ENCODE data around the gene DMAC2.
"Not testable (repeated sequence)": the region's sequence is repeated elsewhere in the genome, so short reads cannot be mapped to it uniquely, and the experiment has no call there.

DMAC2 gene

DNA sequence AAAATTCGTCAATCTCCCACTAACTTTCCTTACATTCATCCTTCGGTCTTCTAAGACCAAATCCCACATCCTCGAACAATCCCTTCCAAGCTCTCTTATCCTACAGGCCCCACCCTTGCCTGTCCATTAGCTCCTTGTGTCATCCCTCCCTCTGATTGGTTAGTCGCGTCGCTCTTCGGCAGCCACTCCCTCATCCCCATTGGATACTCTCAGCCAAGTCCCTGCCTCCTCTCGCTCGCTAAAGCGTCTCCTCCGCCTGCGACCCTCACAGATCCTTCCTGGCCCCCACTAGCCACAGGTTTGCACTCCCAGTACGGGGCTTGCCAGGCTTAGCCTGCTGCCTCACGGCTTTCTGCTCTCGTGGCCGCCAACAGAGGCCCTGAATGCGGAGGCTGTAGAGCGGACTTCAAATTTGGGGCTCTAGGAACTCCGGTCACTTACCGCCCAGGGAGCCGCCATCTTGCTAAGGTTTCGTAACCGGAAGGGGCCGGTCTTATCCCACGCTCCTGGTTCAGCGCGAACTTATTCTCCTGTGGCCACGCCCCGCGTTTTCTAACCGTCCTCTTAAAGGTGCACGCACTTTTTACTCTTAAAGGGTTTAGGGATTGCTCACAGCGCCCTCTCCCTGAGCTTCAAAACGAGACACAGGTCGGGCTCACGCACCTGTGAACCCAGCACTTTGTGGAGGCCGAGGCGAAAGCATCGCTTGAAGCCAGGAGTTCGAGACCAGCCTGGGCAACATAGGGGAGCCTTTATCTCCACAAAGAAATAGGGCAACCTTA is at the start of gene DMAC2:
Gene DMAC2 (minus strand): TSS at position 472 of the 782 bp plus-strand sequence. CDS start 13 bp downstream, at position 459.
- peak; percentile 57 to 99 (median 90) for DNase-seq

DNA sequence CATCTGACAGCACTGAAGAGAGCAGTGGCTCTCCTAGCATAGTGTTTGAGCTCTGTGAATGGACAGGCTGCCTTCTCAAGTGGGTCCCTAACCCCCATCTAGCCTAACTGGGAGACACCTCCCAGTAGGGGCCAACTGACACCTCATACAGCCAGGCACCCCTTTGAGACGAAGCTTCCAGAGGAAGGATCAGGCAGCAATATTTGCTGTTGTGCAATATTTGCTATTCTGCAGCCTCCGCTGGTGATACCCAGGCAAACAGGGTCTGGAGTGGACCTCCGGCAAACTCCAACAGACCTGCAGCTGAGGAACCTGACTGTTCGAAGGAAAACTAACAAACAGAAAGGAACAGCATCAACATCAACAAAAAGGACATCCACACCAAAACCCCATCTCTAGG is 47.2 kb upstream of the DMAC2 start:
- not testable (repeated sequence) for DNase-seq

DNA sequence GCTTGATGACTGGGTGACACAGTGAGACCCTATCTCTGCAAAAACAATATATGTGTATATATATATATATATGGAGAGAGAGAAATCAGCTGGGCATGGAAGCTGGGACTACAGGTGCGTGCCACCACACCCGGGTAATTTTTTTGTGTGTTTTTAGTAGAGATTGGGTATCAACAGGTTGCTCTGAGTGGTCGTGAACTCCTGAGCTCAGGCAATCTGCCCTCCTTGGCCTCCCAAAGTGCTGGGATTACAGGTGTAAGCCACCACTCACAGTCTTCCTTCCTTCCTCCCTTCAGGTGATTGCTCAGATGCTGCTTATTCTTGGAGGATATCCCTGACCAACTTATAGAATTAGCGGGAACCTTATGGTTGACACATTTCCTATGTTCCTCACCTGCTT is 45.1 kb upstream of the DMAC2 start:
- DNase-seq: no peak

DNA sequence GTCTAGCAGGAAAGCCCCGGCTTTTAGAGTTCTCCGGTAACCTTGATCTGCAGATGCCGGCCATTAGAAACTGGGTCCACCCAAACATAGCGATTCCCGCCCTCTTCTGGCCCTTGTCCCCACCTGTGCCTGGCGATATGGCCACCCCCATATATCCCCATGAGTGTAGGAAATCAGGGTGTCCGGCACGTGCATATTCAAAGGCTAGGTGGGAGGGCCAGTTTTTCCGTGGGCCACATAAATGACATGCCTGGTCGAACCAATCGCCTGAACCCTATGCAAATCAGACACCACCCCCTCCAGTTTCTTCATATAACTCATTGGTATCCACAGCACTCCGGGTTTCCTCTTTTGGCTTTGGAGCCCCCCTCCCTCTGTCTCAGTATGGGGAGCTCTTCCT is 40.6 kb upstream of the DMAC2 start:
- DNase-seq: no peak

DNA sequence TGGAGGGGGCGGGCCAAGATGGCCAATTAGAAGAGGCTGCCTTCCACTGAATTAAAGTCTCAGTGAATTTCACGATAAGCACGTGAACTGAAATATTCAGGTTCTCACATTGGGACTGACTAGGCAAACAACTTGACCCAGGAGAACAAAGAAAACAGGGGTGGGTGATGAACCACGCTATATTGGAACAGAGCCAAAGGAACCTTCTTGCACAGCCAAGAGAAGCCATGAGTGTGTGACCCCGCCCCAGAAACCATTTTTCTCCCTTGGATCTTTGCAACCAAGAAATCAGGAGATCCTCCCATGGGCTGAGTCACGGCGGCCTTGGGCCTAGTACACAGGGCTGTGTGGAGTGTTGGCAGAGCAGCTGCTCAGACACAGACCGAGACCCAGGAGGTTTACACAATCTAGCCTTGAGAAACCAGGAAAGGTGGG is 40.1 kb upstream of the DMAC2 start:
- no peak for DNase-seq

DNA sequence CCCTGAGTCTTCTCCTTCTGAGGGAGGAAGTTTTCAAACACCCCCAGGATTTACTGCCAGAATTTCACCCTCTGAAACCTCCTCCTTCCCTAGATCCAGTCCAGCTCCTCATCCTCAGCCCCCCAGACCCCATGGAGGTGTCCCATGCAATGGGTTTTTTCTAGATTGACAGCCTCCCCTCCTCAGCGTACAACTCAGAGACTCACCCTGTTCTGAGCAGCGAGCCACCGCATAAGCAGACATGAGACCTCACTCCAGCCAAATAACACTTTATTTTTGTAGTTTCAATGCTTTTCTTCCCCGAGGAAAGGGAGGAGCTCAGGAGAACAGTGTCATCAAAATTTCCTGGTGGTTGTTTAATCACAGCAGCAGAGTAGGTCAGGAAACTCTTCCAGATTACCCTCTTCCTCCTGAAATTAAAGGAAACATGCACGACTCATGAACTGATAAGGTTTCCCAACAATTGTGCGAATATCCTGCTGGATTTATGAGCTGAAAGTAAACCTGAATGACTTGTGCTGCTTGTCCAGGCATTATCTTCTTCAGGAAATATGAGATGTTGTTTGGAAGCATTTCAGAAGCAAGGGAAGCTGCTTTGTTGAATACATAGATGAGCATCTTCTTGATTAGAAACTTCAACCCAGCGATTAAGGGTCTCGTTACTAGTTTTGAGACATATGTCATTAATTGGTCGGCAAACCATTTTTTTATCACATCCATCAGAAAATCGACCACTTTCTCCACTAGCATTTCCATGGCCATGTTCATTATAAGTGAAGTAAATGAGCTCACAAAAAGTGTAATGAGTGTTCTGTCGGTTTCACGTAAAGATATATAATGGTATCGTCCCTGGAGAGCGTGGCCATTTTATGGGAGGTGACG is 39.4 kb upstream of the DMAC2 start:
- no peak for DNase-seq

DNA sequence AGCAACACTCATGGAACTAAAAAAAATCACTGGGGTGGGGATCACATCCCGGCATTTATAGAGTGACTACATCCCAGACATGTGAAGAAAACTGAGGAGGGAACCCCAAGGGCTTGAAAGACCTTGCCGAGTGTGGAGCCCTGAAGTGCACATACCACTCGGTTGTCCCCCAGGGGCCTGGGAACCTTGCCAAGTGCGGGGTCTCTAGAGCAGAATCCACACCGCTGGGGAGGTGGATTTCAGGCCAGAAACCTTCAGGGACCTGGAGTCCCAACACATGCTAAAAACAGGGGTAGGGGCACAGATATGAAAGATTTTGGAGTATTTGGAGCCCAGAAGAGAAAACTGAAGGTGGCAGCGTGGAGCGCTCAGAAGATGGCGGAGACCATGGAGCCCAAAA is 38.5 kb upstream of the DMAC2 start:
- DNase-seq: no peak

DNA sequence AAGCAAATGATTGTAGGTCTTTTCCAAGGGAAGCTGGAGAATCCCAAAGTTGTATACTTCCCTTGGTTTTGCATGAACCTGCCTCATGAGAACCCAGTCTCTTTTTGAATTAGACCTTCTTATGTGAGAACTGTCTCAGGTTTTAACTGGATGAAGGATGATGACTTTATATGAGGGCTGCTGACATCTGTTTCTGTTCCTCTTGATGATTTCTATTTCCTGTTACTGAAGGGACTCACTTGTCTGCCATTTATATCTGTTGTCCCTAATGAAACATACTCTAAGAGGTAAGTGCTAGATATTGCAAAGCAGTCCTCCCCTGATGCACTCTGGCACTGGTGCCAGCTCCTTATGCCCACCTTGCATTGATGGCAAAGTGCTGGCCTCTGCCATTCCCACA is 36.9 kb upstream of the DMAC2 start:
- no peak for DNase-seq

DNA sequence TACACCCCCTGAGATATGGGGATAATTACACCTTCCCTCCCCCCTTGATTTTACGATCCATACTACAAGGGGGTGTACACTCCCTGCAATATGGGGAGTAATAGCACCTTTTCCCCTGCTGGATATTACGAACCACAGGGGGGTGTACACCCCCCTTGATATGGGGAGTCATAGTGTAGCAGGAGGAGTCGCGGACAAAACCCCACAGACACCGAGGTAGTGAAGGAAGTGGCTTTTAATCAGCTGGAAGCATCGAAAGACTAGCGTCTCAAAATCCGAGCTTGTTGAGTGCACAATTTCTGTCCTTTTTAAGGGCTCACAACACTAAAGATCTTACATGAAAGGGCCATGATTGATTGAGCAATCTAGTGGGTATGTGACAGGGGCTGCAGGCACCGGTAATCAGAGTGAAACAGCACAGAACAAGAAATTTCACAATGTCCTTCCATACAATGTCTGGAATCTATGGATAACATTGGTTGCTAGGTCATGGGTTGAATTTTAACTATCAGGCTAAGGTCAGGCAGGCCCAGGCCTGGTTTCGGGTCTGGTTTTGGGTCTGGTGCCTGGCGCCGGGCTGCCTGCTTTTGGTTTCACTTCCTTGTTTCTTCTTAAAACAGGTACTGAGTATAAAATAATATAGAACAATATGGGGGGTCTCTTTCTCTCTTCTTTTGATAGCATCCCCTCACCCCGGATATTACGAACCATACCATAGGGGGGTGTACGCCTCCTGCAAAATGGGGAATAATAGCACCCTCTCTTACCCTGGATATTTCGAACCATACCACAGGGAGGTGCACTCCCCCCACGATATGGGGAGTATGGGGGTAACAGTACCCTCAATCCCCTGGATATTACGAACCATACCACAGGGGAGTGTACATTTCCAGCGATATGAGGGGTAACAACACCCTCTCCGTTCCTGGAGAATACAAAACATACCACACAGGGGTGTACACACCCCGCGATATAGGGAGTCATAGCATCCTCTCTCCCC is 23.8 kb upstream of the DMAC2 start:
- DNase-seq: peak in 2 of 51 donors; percentile 1 to 10

DNA sequence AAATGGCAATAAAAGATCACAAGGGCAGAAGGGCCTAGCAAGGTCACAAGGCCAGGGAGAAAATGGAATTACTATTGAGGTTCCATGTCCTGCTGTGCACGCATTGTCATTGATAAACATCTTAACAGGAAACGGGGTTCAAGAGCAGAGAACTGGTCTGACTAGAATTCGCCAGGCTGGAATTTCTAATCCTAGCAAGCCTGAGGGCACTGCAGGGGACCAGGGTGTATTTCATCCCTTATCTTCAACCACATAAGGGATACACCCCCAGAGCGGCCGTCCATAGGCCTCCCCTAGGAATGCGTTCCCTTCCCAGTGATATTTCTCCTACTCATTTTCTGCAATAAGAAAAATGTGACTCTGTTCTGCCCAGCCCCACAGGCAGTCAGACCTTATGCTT is 22.8 kb upstream of the DMAC2 start:
- DNase-seq: no peak

DNA sequence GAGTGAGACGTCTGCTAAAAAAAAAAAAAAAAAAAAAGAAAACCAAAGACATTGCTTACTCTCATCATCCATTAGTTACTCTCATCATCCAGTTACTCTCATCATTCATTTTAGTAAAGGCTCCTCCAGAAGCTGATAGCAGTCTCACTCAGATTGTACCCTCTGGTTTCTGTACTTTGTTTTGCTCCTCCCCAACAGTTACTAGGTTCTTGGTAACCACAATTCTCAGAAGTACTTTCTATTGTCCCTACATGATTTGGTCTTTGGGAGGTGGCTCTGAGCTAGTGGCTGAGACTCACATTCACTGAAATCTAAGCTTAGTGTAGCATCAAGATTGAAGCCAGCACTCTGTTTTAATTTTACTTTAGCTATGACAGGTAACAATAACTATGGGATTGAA is 17.5 kb upstream of the DMAC2 start:
- no peak for DNase-seq

DNA sequence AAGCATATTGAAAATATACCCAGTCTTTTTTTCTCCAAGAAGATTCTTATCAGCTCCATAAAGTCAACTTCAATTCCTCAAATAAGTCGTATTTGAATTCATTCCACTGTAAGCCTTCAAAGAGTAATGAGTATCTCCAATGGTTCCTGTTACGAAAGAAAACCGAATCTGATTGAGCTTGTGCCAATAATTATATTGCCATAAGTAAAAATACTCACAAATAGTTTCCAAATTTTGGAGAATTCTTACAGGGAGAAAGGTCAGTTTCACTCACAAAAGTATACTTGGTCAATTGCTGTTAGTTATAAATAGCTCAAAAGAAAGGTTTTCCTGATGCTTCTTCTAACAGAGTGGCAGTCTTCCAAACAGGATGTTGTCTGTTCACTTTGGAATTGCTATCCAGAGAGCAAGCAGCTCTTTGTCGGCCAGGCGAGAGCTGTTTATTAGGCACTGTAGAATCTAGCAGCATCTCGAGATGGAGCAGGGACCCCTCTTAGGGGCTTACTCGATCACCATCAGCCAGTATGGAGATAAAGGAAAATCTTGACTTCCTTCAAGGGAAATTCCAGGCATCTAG is 16.7 kb upstream of the DMAC2 start:
- DNase-seq: no peak

DNA sequence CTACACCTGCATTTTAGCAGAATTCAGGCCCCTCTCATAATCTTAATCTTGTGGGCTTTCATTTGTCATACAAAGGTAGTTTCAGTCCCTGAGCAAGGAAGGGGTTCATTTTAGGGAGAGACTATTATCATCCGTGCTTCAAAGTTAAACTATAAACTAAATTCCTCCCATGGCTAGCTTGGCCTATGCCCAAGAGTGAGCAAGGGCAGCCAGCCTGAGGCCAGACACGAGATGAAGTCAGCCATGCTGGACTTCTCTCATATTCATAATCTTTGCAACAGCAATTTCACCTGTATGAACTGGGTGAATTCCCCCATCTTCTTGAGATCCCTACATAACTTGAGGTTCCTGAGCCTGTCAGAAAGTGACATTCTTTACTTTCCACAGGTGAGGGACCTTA is 16.2 kb upstream of the DMAC2 start:
- no peak for DNase-seq

DNA sequence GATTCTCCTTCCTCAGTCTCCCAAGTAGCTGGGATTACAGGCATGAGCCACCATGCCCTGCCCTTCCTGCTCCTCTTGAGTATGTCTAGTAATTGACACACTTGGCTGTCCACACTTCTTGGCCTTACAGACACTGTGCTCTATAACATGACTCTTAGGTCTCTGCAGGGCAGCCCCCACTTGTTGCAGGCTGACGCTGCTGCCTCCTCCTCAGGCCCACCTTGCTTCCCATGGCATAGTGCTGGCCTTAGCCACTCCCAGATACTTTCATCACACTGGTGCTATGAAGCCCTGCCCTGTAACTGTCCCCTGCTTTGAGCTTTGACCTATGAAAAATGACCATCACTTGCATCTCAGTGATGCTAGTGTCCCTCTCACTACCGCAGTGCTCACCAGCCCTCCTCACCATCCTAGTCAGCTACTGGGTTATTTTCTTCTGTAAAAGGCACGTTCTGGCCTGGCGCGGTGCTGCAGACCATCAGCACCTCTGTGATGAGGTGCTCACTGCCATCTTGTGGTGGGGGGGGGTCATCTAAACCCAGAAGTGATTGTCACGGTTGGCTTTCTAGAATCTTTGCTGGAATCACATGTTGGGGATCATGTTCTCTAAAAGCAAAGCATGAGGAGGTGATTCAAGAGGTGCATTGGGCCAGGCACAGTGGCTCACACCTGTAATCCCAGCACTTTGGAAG is 13.0 kb upstream of the DMAC2 start:
- no peak for DNase-seq

DNA sequence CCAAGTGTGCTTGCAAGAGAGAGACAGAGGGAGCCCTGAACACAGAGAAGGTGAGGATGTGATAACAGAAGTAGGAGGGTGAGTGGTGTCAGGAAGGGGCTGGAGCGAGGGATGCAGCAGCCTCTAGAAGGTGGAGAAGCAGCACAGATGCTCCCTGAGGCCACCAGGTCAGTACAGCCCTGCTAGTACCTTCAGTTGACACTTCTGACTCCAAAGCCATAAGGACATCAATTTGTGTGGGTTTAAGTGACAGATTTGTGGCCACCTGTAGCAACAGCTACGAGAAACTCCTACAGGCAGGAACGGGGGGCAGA is 10.1 kb upstream of the DMAC2 start:
- no peak for DNase-seq

DNA sequence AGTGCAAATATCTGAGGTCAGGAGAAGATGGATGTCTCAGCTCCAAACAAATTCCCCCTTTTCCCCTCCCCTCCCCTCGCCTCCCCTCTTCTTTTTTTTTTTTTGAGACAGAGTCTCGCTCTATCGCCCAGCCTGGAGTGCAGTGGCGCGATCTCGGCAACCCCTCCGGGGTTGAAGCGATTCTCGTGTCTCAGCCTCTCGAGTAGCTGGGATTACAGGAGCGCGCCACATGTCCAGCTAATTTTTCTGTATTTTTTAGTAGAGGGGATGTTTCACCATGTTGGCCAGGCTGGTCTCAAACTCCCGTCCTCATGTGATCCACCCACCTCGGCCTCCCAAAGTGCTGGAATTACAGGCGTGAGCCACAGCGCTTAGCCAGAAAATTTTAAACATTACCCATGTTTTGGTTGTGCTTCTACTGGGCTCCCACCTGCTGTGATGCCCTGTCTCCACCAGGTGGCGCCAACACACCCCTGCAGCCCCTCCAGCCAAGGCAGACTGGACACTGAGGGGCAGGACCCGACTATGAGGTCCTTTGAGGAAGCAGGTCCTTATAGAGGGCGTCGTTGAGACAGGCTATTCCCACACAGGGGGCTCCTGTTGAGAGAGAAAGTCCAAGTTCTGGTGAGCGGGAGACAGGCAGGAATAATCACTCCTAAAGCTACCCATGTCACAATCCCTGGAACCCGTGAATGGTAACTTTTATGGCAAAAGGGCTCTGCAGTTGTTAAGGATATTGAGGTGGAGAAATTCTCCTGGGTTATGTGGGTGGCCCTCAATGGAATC is 9.6 kb upstream of the DMAC2 start:
- DNase-seq: peak in 44 of 51 donors; percentile 7 to 73 (median 48)

DNA sequence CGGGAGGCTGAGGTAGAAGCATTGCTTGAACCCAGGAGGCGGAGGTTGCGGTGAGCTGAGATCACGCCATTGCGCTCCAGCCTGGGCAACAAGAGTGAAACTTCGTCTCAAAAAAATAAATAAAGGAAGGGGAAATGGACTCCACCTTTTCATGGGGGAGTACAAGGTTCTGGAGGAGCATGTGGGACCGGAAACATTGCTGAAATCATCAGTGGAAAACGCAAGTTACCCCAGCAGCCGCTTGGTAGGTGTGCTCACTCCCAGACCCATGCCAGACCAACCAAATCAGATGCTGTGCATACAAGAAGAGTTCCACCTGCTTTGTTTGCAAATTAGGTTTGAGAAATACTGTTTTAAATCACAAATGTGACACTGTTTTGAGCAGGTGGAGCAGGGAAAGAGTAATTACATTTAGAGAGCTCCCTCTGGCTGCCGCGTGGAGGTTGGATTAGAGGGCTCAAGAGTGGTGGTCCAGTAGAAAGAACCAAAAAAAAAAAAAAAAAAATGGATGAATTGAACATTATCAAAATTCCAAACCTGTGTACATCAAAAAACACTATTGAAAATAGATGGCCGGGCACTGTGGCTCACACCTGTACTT is 8.1 kb upstream of the DMAC2 start:
- no peak for DNase-seq

DNA sequence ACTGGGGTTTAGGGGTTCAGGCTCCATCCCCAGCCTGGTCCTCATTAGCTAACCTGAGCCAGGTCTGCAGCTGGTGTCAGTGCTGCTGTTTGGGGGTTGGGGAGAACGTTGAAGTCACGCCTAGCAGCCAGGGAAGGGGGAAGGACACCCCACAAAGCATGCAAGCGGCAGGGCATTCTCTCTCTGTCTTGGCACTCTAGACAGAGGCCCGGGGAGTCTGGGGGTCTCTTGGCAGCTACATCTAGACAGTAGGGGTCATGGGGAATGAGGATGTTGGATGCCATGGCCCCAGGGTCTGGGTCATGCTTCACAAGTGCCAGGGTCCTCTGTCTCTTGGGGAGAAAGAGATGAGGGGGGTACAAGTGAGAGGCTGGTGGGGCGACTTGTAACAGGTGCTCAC is 5.9 kb upstream of the DMAC2 start:
- DNase-seq: no peak

DNA sequence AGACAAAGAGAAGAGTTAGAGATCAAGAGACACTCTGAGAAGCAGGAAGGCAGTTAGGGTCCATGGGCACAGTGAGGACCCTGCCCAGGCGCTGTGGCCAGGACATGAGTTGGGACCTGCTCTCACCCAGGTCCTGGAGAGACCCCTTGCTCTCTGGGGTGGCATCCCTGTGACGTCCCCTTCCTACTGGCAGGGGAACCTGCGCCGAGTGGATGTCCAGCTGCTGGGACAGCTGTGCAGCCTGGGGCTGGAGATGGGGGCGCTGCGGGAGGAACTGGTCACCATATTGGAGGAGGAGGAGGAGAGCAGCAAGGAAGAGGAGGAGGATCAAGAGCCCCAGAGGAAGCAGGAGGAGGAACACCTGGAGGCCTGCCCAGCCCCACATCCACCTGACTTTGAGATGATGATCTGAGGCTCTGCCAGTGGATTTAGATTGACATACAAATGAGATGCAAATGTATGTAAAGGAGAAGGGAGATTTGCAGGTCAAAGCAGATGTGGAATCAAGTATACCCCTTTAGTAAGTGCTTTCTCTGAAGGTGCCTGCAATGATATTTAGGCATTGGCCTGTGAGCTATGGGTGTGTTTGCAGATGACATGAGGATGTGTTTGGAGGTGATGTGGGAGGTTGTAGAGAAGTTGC is 4.2 kb upstream of the DMAC2 start:
- no peak for DNase-seq

All from hypothalamus (tissue), 51 donors.